ENCODE results near the gene CDH24. TPM values are rescaled to one million over a fixed set of nuclear protein-coding genes. Genes with fewer than 3 reads are reported as not detected.
A peak's percentile ranks its signal among the peaks of the same experiment; 100 is the strongest.

The CDH24 gene
- total and polyA plus RNA-seq, 2 of the 13 experiments (the other 11 are each of a cell fraction or from before 2014, with no cell fraction given) = 0.69 to 0.99 TPM

GRCh38 chr14:23021434-23021833, 35.9 kb downstream of the CDH24 start (continued):
- no peak for TF ChIP-seq RAD51 (IDR thresholded peaks at IDR 0.05; ENCODE audit: borderline replicate concordance)
- no peak for TF ChIP-seq GMEB2 (CRISPR knock-in tag; IDR thresholded peaks at IDR 0.05; ENCODE audit: low read depth)
- 0 out of 2 replicates have a peak, but pooled peaks have one; percentile 12 for TF ChIP-seq NR0B2 (CRISPR knock-in tag; IDR thresholded peaks at IDR 0.05)
- peak; percentile 55; the same call in 1 of the 2 replicates for TF ChIP-seq POLR2AphosphoS5 (IDR thresholded peaks at IDR 0.05; ENCODE audit: low read depth, low read length)
- no peak for TF ChIP-seq REXO4 (CRISPR knock-in tag; IDR thresholded peaks at IDR 0.05; ENCODE audit: borderline replicate concordance)
- TF ChIP-seq BRF2 (CRISPR knock-in tag; IDR thresholded peaks at IDR 0.05) = no peak
- TF ChIP-seq RBAK (CRISPR knock-in tag; IDR thresholded peaks at IDR 0.05) = peak; percentile 47; the same call in 1 of the 2 replicates
- no peak for TF ChIP-seq ATF2 (CRISPR knock-in tag; IDR thresholded peaks at IDR 0.05)
- no peak for TF ChIP-seq ZNF891 (CRISPR knock-in tag; IDR thresholded peaks at IDR 0.05)
